Thyroid gland (tissue), 4 donors: ENCODE measurements around the gene PDE6C.

Experiments used
- CTCF ChIP-seq, 6 experiments: fragments of 200-600 bp in 3 of 6; fragments of 450-650 bp in 3 of 6; sonication (generic) in 3 of 6; IDR thresholded peaks; one replicate each; pipeline ENCODE4 v1.5.1; 2016 to 2019; ENCODE audit warnings: antibody characterized with exemption in 6 of 6, mild to moderate bottlenecking in 2 of 6, inconsistent platforms in 1 of 6, moderate library complexity in 1 of 6
- POLR2A ChIP-seq, 2 donors: fragments of 450-650 bp; IDR thresholded peaks; one replicate each; pipeline ENCODE4 v1.6.1; 2017; ENCODE audit warnings: antibody characterized with exemption in 2 of 2, mild to moderate bottlenecking in 2 of 2, moderate library complexity in 1 of 2

GRCh38 chr10:93580828-93581227 lies 31.5 kb upstream of the PDE6C start:
- TF ChIP-seq CTCF (IDR thresholded peaks at IDR 0.05) (no peak), POLR2A (IDR thresholded peaks at IDR 0.05) (no peak)
